GM19240 (cell line): ENCODE measurements around the gene ERBB4.

Experiments
- DNase-seq: peaks from one replicate; pipeline ENCODE4 v3.0.0; 2011; ENCODE audit warnings: low spot score; ENCODE audit not compliant: insufficient read length

Gene ERBB4

DNA sequence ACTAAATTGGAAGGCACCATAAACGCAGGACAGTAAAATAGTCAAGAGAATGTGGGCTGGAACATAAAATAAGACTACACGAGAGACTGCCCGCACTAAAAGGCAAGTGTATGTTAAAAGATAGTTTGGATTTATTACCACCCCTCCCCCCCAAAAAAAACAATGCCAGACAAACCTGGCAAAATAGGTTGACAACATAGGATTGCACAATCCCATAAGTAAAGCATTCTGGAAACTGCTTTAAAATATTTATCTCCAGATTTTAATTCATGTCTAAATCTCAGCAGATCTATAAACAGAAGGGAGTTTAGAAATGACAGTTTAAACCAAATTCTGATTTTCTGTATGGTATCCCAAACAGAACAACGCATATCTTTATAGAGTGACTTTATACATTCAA is 455.1 kb downstream of the ERBB4 start:
- DNase-seq = no peak

DNA sequence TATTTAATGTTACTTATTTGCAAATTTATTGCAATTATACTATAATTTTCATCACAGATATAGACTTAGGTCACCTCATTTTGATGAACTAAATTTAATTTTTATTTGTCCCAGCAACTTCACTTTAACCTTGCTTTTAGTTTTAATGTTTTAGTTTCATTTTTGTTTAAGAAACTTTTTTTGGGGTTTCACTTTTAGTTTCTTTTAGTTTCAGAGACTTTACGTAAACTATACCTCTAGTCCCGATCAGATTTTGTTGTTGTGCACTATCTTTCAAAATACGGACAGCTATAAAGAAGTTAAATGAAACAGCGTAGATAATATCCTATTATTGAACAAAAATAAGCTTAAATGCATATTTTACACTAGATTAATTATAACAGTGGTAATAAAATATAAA is 460.5 kb downstream of the ERBB4 start:
- DNase-seq = no peak

- no peak for DNase-seq
Observed at GRCh38 chr2:212076456-212076855, 462.1 kb downstream of the ERBB4 start.

DNA sequence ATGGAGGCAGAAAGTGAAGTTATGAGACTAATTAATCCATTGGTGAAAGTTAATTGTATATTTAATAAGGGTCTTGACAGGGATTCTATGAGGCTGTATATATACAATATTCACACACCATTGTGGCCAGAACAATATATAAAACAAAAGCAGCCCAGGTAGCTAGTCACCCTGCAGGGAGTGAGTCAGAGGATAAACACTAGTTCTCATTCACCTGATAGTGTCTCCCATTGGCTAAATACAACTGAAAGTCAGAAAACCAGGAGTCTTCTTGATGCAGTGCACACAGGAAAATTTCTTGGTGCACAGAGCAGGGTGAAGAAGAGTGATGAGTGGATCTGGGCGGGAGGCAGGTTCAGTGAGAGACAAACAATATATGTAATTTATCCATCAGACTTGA is 465.2 kb downstream of the ERBB4 start:
- DNase-seq = no peak

DNA sequence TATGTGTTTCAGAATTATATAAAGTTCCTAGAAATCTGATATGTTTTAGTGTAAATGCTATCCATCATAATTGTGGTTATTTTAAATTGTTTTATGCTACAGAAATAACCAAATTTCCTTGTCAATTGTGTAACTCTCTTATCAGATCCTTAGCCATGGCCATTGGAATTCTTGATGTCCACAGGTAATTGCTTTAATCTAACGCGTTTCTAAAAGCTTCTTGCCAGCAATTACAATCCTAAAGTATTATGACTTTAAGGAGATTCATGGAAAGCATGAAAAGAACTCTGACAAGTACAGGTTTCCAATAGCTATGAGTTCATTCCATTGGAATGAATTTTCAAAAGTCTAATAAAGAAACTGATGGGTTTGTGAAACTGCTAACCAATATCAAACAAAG is 472.1 kb downstream of the ERBB4 start:
- no peak for DNase-seq

DNA sequence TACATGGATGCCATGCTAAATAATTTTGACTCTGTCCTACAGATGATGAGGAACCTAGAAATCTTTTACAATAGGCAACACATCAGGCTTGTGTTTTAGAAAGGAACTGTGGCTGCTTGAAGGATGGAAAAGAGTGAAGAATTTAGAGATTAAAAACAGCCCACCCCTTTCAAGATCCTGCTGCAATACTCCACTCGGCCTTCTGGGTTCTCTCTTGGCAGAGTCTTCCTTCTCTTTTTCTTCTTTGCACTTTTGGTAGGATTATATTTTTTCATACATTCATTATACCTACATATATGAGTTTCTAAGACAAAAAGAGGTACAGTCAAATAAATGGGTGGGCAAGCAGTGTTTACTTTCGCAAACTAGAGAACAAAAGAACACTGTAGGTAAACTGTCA is 474.3 kb downstream of the ERBB4 start:
- no peak for DNase-seq

DNA sequence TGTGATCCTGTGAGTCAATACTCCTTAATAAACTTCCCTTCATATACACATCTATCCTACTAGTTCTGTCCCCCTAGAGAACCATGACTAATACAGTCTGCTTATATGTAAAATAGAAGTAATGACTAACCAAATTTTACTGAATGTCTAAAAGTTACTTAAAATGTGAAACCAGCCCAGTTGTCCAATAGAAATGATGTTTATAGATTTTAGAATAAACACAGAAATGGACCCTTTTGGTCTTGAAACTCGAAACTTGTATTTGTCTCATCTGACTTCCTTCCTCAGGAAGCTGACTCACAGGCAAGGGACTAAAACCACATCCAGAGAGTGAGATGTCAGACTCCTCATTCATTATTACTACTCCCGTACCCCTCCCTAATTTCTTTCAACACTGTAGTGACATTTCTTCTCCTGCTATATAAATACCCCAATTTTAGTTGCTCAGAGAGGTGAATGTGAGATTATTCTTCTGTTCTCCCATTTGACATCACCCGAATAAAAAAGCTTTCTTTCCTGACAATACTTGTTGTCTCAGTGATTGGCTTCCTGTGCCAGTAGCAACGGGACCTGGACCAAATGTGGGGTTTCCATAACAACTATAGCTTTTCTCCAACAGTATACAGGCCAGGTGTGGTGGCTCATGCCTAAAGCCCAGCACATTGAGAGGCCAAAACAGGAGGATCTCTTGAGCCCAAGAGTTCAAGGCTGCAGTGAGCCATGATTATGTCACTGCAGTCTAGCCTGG is 486.0 kb downstream of the ERBB4 start:
- DNase-seq = no peak

GRCh38 chr2:212050871-212051270 is 487.7 kb downstream of the ERBB4 start:
- DNase-seq = no peak

GRCh38 chr2:212042562-212042961 is 496.0 kb downstream of the ERBB4 start:
- no peak for DNase-seq

- DNase-seq = no peak
Observed at GRCh38 chr2:212037062-212037461, 501.5 kb downstream of the ERBB4 start.

DNA sequence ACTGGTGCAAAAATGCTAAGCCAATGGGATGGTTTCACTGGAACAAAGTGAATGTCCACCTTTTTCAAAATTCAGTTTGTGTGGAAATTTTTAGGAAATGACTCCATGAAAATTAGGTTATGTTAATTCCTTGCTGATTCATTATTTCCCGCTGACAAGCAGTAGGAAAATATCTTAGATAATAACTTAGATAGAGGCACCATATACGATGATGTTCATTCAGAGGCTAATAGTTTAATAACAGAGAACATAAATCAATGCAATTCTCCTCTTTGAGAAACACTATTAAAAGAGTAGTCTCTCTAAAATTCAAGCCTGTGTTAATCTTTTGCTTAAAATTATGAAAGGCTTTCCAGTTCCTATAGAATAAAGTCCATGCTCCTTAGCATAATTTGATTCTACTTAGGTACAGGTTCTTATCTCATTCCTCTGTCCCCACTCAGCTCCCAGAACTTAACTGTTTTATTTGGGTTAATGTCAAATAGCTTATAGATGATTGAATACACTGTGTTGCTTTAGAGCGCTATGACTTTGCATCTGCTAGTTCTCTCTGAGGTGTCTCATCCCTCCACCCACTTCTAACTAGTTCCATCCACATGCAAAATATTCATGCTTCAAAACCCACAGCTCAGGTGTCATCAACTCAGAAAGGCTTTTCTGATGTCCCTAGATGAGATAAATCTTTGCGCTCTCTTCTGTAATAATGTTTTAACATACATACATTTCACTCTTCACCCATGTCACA is 503.6 kb downstream of the ERBB4 start:
- DNase-seq = no peak

DNA sequence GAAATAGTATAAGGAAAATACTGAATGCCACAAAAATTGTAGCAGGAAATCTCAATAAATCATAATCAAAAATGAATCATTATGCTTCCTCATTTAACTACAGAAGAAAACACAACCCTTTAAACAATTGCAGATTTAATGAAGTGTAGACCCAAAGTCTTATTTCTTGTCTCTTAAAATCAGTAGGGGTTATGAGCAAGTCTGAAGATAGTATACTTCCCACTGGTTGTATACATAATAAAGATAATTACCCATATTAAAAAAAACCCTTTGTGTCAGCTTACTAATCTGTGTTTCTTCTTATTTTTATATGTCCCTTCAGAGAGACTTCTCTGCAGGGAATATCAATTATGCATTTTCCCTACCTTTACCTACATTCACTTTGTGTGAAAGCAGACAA is 504.7 kb downstream of the ERBB4 start:
- DNase-seq = no peak

- no peak for DNase-seq
Observed at GRCh38 chr2:212032536-212033219, 505.9 kb downstream of the ERBB4 start.

GRCh38 chr2:212032032-212032431 is 506.6 kb downstream of the ERBB4 start:
- no peak for DNase-seq

DNA sequence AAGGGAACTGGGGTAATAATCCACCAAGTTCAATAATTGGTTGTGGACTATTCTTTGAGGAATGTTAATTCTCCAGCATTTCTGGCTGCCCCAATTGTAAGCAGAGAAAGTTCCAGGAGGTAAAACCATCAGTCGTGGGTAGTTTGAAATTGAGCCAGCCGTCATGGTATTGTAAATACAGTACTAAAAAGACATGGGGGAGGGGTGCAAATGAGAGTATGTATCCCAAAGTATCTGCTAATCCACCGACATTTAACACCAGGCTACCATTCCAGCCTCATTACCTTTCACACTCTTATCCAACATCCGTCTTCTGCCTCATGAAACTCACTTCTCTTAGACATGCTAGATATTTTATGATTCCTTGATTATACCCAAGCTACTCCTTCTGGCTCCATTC is 507.9 kb downstream of the ERBB4 start:
- no peak for DNase-seq

DNA sequence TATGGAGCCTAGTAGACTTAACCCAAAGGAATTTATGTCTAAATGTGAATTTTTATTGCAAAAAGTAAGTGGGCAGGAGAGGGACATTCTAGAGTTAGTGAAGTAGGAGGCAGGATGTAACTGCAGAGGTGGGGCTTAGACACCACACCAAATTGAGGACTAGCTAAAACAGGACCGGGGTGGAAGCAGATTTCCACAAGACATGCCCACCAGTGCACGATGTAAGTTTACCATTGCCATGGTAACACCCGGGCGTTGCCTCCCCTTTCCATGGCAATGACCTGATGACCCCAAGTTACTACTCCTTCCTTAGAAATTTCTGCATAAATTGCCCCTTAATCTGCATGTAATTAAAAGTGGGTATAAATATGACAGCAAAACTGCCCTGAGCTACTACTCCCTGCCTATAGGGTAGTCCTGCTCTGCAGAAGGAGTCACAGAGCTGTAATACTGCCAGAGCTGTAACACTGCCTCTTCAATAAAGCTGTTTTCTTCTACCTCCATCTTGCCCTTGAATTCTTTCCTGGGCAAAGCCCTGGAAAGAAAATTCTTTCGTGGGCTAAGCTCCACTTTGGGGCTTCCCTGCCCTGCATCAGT is 509.7 kb downstream of the ERBB4 start:
- DNase-seq = no peak

DNA sequence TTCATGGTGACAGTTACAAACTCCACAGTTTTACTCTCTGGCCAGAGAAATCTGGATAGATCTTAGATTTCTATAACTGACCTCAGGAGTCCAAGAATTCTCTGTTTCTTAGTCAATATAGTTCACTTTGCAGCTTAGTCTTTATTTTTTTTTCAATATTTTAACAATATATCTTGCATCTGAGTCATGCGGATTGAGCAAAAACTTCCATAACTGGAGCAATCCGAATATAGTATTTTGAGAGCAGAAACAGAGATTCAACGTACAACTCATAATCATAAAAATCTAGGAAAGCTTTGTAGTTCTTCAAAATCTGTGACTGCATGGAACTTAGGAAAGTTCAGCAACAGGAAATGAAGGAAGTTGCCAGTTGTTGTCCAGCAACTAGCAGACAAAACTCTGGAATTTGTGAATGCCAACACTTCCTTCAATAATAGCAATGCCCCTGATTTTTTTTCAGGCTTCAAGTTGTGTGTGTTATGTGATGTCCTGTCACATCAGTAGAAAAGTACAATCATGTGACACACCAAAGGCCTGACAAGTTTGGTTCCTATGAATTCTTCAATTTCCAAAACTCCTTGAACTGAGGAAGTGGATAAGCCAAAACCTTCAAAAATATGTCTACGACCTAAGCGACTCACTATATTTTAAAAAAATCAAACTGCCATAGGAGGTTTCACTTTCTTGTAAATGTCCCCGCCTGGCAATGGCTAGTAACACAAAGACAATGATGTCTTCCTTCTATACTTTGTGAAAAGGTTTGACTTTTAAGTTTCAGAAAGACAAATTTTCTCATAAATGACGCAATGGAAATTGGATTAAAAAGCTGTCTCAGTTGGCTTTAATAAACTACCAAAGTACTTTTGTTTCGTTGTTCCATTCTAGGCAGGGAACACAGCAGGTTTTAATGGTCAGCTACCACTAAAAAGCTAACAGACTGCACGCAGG is 510.6 kb downstream of the ERBB4 start:
- DNase-seq = no peak

DNA sequence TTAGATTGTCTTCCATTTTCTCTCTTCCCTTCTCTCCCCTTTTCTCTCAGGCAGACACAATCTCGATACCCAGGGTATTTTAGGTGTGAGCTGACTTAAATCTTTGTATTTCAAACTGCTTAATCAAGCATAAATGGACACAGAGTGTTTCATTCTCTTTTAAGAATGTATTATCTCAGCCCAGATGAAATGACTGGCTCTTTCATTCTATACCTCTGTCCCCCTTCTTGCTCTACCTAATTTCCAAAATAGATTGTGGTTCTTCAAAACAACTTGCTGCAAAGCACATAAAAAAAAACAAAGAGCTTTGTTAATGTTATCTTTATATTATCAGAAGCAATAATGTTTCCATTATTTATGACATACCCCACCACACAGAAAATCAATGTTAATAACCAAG is 514.6 kb downstream of the ERBB4 start:
- no peak for DNase-seq

DNA sequence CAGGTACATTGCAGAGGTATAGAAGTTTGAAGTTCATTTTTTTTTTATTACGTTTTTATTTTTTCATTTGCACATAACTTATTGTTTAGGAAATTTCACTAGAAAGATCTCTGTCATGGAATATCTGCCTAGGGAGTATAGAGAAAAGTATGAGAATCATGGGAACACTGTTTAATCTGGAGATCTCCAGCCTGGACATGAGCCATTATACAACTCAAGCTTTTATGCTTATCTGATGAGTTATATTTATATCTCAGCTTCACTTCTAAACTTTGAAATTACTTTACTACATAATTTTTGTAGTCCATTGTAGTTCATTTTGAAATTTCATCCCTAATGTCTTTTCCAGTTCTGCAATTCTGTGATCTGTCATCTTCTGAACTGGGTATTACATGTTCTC is 515.6 kb downstream of the ERBB4 start:
- no peak for DNase-seq

GRCh38 chr2:212021947-212022346 is 516.7 kb downstream of the ERBB4 start:
- no peak for DNase-seq

DNA sequence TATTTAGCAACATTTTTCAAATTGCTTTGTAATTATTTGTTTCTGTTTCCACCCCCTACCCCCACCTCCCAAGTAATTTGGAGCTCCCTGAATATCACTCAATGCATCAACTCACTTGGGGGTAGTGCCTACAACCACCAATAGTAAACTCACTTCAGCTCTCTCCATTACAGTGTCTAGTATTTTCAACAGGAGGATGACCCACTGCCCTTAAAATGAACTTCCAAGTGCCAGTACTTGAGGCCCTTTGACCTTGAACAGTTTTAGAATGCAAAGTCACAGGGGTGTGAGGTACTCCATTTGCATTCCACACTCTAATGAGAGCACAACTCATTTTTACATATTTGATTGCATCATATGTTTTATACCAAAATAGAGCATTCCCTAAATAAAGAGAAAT is 523.0 kb downstream of the ERBB4 start:
- DNase-seq = no peak
